Measurements from ENCODE around the gene NKD2. TPM values are rescaled to one million over a fixed set of nuclear protein-coding genes. Genes with fewer than 3 reads are reported as not detected.

The NKD2 gene
- total and polyA plus RNA-seq, 9 of the 15 experiments (the other 6 are each of a cell fraction or from before 2014, with no cell fraction given) = 0.09 to 0.64 (median 0.27) TPM; not detected in 5

DNA sequence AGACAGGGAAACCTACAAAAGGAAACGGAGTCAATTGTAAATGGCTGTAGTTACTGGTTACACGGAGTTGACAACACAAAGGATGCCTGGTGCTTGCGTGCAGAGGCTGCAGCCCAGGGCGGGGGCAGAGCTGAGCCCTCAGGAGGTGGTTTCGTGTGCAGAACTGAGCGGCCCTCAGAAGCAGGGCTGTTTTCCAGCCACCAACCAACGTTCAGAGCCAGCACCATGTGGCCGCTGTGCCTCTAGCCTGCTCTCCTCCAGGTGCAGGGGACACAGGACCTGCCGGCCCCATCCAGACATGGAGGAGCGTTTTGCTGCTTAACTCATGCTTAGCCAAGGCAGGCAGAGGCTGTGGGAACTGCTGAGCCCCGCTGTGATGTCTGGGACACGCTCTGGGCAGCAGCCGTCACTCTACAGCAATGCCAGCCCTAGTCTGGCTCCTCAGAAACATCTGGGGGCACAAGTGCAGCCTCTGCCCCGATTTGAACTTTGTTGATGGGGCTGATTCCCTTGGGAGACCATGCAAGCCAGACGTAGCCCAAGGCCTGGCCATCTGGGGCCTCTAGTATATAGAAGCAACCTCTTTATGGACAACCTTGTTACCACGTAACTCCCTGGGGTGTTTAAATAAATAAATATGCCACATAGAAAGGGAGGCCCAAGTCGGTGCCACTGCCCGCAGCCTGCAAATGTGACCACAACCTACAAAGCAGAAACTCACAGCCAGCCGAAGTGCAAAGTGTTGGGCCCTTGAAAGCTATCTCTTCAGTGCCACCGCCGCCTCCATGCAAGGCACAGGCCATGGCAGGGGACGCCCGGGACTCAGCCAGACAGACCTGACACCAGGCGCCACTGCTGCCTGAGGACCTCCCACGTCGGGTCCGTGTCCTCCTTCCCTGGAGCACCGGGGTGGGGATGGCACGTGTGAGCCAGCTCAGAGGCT lies 42.1 kb downstream of the NKD2 start:
- Histone ChIP-seq H3K4me1 (replicated peaks in 1 of 2; ENCODE audit: control insufficient read depth in 2 of 2, insufficient read depth in 2 of 2, low read length in 2 of 2) (peaks cover 0 to 32% of the 10 kb centered on the region in 2 experiments; a peak in 1 of 5 replicates), H3K4me2 (ENCODE audit: insufficient read depth, low read length) (no peak overlapping the region), H3K9ac (ENCODE audit: insufficient read depth in 1 of 2, low read depth in 2 of 2, low read length in 2 of 2) (peak overlapping the region in 1 of 2 experiments; percentile 14; a peak in 1 of 4 replicates), H3K27ac (ENCODE audit: extremely low read depth, low read depth, low read length) (no peak overlapping the region), H4K20me1 (replicated peaks; ENCODE audit: control insufficient read depth, insufficient read depth, low read length) (peaks cover 29% of the 10 kb centered on the region), H3K9me1 (ENCODE audit: control insufficient read depth, insufficient read depth, low read length) (no peaks in the 10 kb centered on the region), H3K36me3 (ENCODE audit: control insufficient read depth, insufficient read depth, low read length) (no peaks in the 10 kb centered on the region), H2AFZ (ENCODE audit: low read depth, low read length) (no peak overlapping the region), H3K4me3 (no peak overlapping the region), H3K79me2 (ENCODE audit: control insufficient read depth, insufficient read depth, low read length) (no peaks in the 10 kb centered on the region), H3K9me3 (replicated peaks; ENCODE audit: control insufficient read depth, insufficient read depth, low read depth, low read length) (no peaks in the 10 kb centered on the region; the same call in 1 of the 2 replicates), H3K27me3 (ENCODE audit: control insufficient read depth in 2 of 2, insufficient read depth in 2 of 2, low read length in 2 of 2) (peaks cover 44 to 67% of the 10 kb centered on the region in 2 experiments)
- BruUV-seq (replicated peaks) = no TSS peak
- FAIRE-seq = no peak
- TF ChIP-seq KDM5B (IDR thresholded peaks at IDR 0.05; ENCODE audit: insufficient replicate concordance, low read depth, low read length) (no peak), RBM17 (IDR thresholded peaks at IDR 0.05; ENCODE audit: borderline replicate concordance, low read depth, low read length) (no peak), KDM1A (IDR thresholded peaks at IDR 0.05) (no peak)
- TF ChIP-seq, protein P1, sequence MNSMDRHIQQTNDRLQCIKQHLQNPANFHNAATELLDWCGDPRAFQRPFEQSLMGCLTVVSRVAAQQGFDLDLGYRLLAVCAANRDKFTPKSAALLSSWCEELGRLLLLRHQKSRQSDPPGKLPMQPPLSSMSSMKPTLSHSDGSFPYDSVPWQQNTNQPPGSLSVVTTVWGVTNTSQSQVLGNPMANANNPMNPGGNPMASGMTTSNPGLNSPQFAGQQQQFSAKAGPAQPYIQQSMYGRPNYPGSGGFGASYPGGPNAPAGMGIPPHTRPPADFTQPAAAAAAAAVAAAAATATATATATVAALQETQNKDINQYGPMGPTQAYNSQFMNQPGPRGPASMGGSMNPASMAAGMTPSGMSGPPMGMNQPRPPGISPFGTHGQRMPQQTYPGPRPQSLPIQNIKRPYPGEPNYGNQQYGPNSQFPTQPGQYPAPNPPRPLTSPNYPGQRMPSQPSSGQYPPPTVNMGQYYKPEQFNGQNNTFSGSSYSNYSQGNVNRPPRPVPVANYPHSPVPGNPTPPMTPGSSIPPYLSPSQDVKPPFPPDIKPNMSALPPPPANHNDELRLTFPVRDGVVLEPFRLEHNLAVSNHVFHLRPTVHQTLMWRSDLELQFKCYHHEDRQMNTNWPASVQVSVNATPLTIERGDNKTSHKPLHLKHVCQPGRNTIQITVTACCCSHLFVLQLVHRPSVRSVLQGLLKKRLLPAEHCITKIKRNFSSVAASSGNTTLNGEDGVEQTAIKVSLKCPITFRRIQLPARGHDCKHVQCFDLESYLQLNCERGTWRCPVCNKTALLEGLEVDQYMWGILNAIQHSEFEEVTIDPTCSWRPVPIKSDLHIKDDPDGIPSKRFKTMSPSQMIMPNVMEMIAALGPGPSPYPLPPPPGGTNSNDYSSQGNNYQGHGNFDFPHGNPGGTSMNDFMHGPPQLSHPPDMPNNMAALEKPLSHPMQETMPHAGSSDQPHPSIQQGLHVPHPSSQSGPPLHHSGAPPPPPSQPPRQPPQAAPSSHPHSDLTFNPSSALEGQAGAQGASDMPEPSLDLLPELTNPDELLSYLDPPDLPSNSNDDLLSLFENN (IDR thresholded peaks at IDR 0.05; ENCODE audit: low read depth in 2 of 2, low read length in 2 of 2) = no peak
- TF ChIP-seq, protein P2, sequence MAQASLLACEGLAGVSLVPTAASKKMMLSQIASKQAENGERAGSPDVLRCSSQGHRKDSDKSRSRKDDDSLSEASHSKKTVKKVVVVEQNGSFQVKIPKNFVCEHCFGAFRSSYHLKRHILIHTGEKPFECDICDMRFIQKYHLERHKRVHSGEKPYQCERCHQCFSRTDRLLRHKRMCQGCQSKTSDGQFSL (CRISPR knock-in tag; IDR thresholded peaks at IDR 0.05) = no peak
- TF ChIP-seq, protein P2 (tag; IDR thresholded peaks at IDR 0.05) = no peak
- TF ChIP-seq, protein P3, sequence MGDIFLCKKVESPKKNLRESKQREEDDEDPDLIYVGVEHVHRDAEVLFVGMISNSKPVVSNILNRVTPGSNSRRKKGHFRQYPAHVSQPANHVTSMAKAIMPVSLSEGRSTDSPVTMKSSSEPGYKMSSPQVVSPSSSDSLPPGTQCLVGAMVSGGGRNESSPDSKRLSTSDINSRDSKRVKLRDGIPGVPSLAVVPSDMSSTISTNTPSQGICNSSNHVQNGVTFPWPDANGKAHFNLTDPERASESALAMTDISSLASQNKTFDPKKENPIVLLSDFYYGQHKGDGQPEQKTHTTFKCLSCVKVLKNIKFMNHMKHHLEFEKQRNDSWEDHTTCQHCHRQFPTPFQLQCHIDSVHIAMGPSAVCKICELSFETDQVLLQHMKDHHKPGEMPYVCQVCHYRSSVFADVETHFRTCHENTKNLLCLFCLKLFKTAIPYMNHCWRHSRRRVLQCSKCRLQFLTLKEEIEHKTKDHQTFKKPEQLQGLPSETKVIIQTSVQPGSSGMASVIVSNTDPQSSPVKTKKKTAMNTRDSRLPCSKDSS (IDR thresholded peaks at IDR 0.05; ENCODE audit: low read depth, partially characterized antibody) = no peak
- no peak for DNase-seq (ENCODE audit: extremely low read depth in 1 of 4, low spot score in 3 of 4)
- WGBS (ENCODE audit: insufficient coverage, low coverage, missing lambda C conversion rate) = 2% methylated on average over 29 of the region's 29 CpGs
- ChIA-PET CTCF (ENCODE audit: low intra/inter-chr PET ratio) (no interaction called here), POLR2A (interaction anchor here (0.6 kb wide), 1 partner anchor 720 kb away, joined by 3 read pairs; no protein-coding TSS in a partner anchor)
- no peak for ATAC-seq
- in situ Hi-C loops (cut with MboI) = no loop called here
- intact Hi-C loops (cut with micrococcal nuclease) = no loop called here

Measured in K562 (cell line).